ENCODE data around the gene NDOR1. TPM values are rescaled to one million over a fixed set of nuclear protein-coding genes. Genes with fewer than 3 reads are reported as not detected.
A peak's percentile ranks its signal among the peaks of the same experiment; 100 is the strongest.

Gene NDOR1
- total RNA-seq, 5 donors from 2014 or later (not counting 1 experiment from before 2014, with no cell fraction given) = 27.6 to 46.7 (median 45.4) TPM

- H3K4me1 ChIP-seq (ENCODE audit: control insufficient read depth in 1 of 2, extremely low read depth in 1 of 2, insufficient read depth in 2 of 2, low read length in 2 of 2) = peaks cover 2 to 19% of the 10 kb centered on the region in 2 experiments
- H3K27me3 Mint-ChIP-seq = no peaks in the 10 kb centered on the region
- no peak within 1 kb of the TSS for H3K4me3 ChIP-seq (ENCODE audit: control insufficient read depth in 1 of 2, extremely low read depth in 1 of 2, low read length in 1 of 2)
- ATAC-seq (replicated peaks in 1 of 4) (no peak), DNase-seq (no peak)
- H3K36me3 Mint-ChIP-seq = no peaks in the 10 kb centered on the region
- H3K4me1 Mint-ChIP-seq = peaks cover 5 to 6% (median 5%) of the 10 kb centered on the region in 3 donors
- 88% methylated on average over 4 of the region's 4 CpGs for WGBS (ENCODE audit: insufficient coverage)
- H3K4me3 Mint-ChIP-seq = no peak within 1 kb of the TSS
- peaks cover 0 to 1% of the 10 kb centered on the region in 2 donors for H3K36me3 ChIP-seq (ENCODE audit: control insufficient read depth in 2 of 2, extremely low read depth in 1 of 2, insufficient read depth in 1 of 2, low read length in 1 of 2)
- no peak within 1 kb of the TSS for H3K27ac ChIP-seq (ENCODE audit: low read length)
- ChIA-PET POLR2A (no interaction called here), CTCF (no interaction called here)
- no peak within 1 kb of the TSS for H3K27ac Mint-ChIP-seq
- no peaks in the 10 kb centered on the region for H3K27me3 ChIP-seq (replicated peaks in 1 of 2; ENCODE audit: control insufficient read depth in 2 of 2, extremely low read depth in 1 of 2, insufficient read depth in 2 of 2, low read length in 1 of 2)
- H3K9me3 ChIP-seq = no peaks in the 10 kb centered on the region
- H3K9me3 Mint-ChIP-seq = no peaks in the 10 kb centered on the region
These were observed 45.6 kb downstream of the NDOR1 start, which contains the start of gene STPG3 for GRCh38 chr9:137251194-137251461. TSS of gene STPG3 (plus strand) at chr9:137251286. CDS start at chr9:137251287, 1 bp downstream.

GRCh38 chr9:137251490-137252268 is 46.2 kb downstream of the NDOR1 start:
- CTCF ChIA-PET = no interaction called here
- no peak overlapping the region for H3K27ac Mint-ChIP-seq
- no peak for ATAC-seq (replicated peaks in 1 of 4)

GRCh38 chr9:137252555-137253506 is 47.3 kb downstream of the NDOR1 start:
- peaks cover 11 to 16% (median 15%) of the 10 kb centered on the region in 3 donors for H3K4me1 Mint-ChIP-seq
- ChIA-PET CTCF (no interaction called here), POLR2A (no interaction called here)
- peaks cover 0 to 10% of the 10 kb centered on the region in 2 donors for H3K36me3 ChIP-seq (ENCODE audit: control insufficient read depth in 2 of 2, extremely low read depth in 1 of 2, insufficient read depth in 1 of 2, low read length in 1 of 2)
- no peaks in the 10 kb centered on the region for H3K9me3 Mint-ChIP-seq
- H3K36me3 Mint-ChIP-seq = no peaks in the 10 kb centered on the region
- H3K27me3 ChIP-seq (replicated peaks in 1 of 2; ENCODE audit: control insufficient read depth in 2 of 2, extremely low read depth in 1 of 2, insufficient read depth in 2 of 2, low read length in 1 of 2) = no peaks in the 10 kb centered on the region
- WGBS (ENCODE audit: insufficient coverage) = 84% methylated on average over 26 of the region's 35 CpGs
- DNase-seq = no peak
- no peak overlapping the region for H3K27ac ChIP-seq (ENCODE audit: low read length)
- peaks cover 4 to 28% of the 10 kb centered on the region in 2 experiments for H3K4me1 ChIP-seq (ENCODE audit: control insufficient read depth in 1 of 2, extremely low read depth in 1 of 2, insufficient read depth in 2 of 2, low read length in 2 of 2)
- ATAC-seq (replicated peaks in 1 of 4) = no peak
- H3K4me3 ChIP-seq (ENCODE audit: control insufficient read depth in 1 of 2, extremely low read depth in 1 of 2, low read length in 1 of 2) = no peak overlapping the region
- H3K27me3 Mint-ChIP-seq = no peaks in the 10 kb centered on the region
- H3K9me3 ChIP-seq = no peaks in the 10 kb centered on the region
- H3K4me3 Mint-ChIP-seq = peak overlapping the region in 1 of 3 donors; percentile 82
- H3K27ac Mint-ChIP-seq = no peak overlapping the region

More at GRCh38 chr9:137251490-137252268, 46.2 kb downstream of the NDOR1 start:
- no peak overlapping the region for H3K4me3 Mint-ChIP-seq
- H3K27me3 Mint-ChIP-seq = no peaks in the 10 kb centered on the region
- H3K4me1 Mint-ChIP-seq = peaks cover 11% of the 10 kb centered on the region in 3 donors
- WGBS (ENCODE audit: insufficient coverage) = 96% methylated on average over 10 of the region's 22 CpGs
- DNase-seq = no peak
- no peaks in the 10 kb centered on the region for H3K27me3 ChIP-seq (replicated peaks in 1 of 2; ENCODE audit: control insufficient read depth in 2 of 2, extremely low read depth in 1 of 2, insufficient read depth in 2 of 2, low read length in 1 of 2)
- POLR2A ChIA-PET = no interaction called here
- H3K9me3 ChIP-seq = no peaks in the 10 kb centered on the region
- peaks cover 4 to 24% of the 10 kb centered on the region in 2 experiments for H3K4me1 ChIP-seq (ENCODE audit: control insufficient read depth in 1 of 2, extremely low read depth in 1 of 2, insufficient read depth in 2 of 2, low read length in 2 of 2)
- no peaks in the 10 kb centered on the region for H3K9me3 Mint-ChIP-seq
- peaks cover 0 to 7% of the 10 kb centered on the region in 2 donors for H3K36me3 ChIP-seq (ENCODE audit: control insufficient read depth in 2 of 2, extremely low read depth in 1 of 2, insufficient read depth in 1 of 2, low read length in 1 of 2)
- H3K36me3 Mint-ChIP-seq = no peaks in the 10 kb centered on the region
- no peak overlapping the region for H3K27ac ChIP-seq (ENCODE audit: low read length)
- H3K4me3 ChIP-seq (ENCODE audit: control insufficient read depth in 1 of 2, extremely low read depth in 1 of 2, low read length in 1 of 2) = no peak overlapping the region

- ATAC-seq (replicated peaks in 1 of 4) = no peak
- no peaks in the 10 kb centered on the region for H3K9me3 Mint-ChIP-seq
- H3K27me3 Mint-ChIP-seq = no peaks in the 10 kb centered on the region
- peaks cover 11 to 16% (median 15%) of the 10 kb centered on the region in 3 donors for H3K4me1 Mint-ChIP-seq
- Histone ChIP-seq H3K27ac (ENCODE audit: low read length) (no peak overlapping the region), H3K4me3 (ENCODE audit: control insufficient read depth in 1 of 2, extremely low read depth in 1 of 2, low read length in 1 of 2) (peak overlapping the region; percentile 68 to 87), H3K4me1 (ENCODE audit: control insufficient read depth in 1 of 2, extremely low read depth in 1 of 2, insufficient read depth in 2 of 2, low read length in 2 of 2) (peaks cover 4 to 28% of the 10 kb centered on the region in 2 experiments), H3K36me3 (ENCODE audit: control insufficient read depth in 2 of 2, extremely low read depth in 1 of 2, insufficient read depth in 1 of 2, low read length in 1 of 2) (peaks cover 0 to 14% of the 10 kb centered on the region in 2 donors), H3K9me3 (no peaks in the 10 kb centered on the region), H3K27me3 (replicated peaks in 1 of 2; ENCODE audit: control insufficient read depth in 2 of 2, extremely low read depth in 1 of 2, insufficient read depth in 2 of 2, low read length in 1 of 2) (no peaks in the 10 kb centered on the region)
- ChIA-PET POLR2A (interaction anchor here (0.5 to 2.9 kb wide), 3 partner anchors 13 to 167 kb away, joined by 3 to 16 read pairs (median 4); partner anchors contain the start of genes MAN1B1 (in 1 of the 2) and TUBB4B (in 1 of the 2)), CTCF (interaction anchor here in 1 of 2 donors (1.6 kb wide), 1 partner anchor 17 kb away, joined by 8 read pairs; no protein-coding TSS in a partner anchor)
- peak overlapping the region; percentile 15 to 83 for H3K27ac Mint-ChIP-seq
- DNase-seq = no peak
- WGBS (ENCODE audit: insufficient coverage) = 90% methylated on average over 21 of the region's 21 CpGs
- peaks cover 4% of the 10 kb centered on the region for H3K36me3 Mint-ChIP-seq
- peak overlapping the region; percentile 82 to 83 (median 82) for H3K4me3 Mint-ChIP-seq
These were observed 48.5 kb downstream of the NDOR1 start for GRCh38 chr9:137253717-137254623.

- Mint-ChIP-seq H3K9me3 (no peaks in the 10 kb centered on the region), H3K27ac (peak within 1 kb of the TSS; percentile 81 to 83), H3K27me3 (no peaks in the 10 kb centered on the region), H3K36me3 (peaks cover 9% of the 10 kb centered on the region), H3K4me3 (peak within 1 kb of the TSS; percentile 82 to 90 (median 85)), H3K4me1 (peaks cover 11 to 16% (median 15%) of the 10 kb centered on the region in 3 donors)
- POLR2A ChIA-PET = interaction anchor here (0.7 to 2.9 kb wide), 2 partner anchors 14 to 168 kb away, joined by 3 to 16 read pairs; partner anchors contain the start of genes MAN1B1 (in 1 of the 2) and TUBB4B (in 1 of the 2)
- no peaks in the 10 kb centered on the region for H3K27me3 ChIP-seq (replicated peaks in 1 of 2; ENCODE audit: control insufficient read depth in 2 of 2, extremely low read depth in 1 of 2, insufficient read depth in 2 of 2, low read length in 1 of 2)
- peaks cover 4 to 28% of the 10 kb centered on the region in 2 experiments for H3K4me1 ChIP-seq (ENCODE audit: control insufficient read depth in 1 of 2, extremely low read depth in 1 of 2, insufficient read depth in 2 of 2, low read length in 2 of 2)
- peaks cover 0 to 19% of the 10 kb centered on the region in 2 donors for H3K36me3 ChIP-seq (ENCODE audit: control insufficient read depth in 2 of 2, extremely low read depth in 1 of 2, insufficient read depth in 1 of 2, low read length in 1 of 2)
- WGBS (ENCODE audit: insufficient coverage) = 4% methylated on average over 105 of the region's 105 CpGs
- ATAC-seq (replicated peaks in 1 of 4) (peak; percentile 89 to 93 (median 90)), DNase-seq (peak; percentile 81 to 98 (median 92))
- CTCF ChIA-PET = interaction anchor here in 1 of 2 donors (1.6 kb wide), 1 partner anchor 18 kb away, joined by 8 read pairs; no protein-coding TSS in a partner anchor
- H3K27ac ChIP-seq (ENCODE audit: low read length) = peak within 1 kb of the TSS; percentile 23
- H3K4me3 ChIP-seq (ENCODE audit: control insufficient read depth in 1 of 2, extremely low read depth in 1 of 2, low read length in 1 of 2) = peak within 1 kb of the TSS; percentile 75 to 87
- H3K9me3 ChIP-seq = no peaks in the 10 kb centered on the region
These were observed 49.3 kb downstream of the NDOR1 start, which contains the start of gene NELFB for GRCh38 chr9:137254624-137255447. TSS of gene NELFB (plus strand) at chr9:137255327.
